ENCODE results near the gene TIMD4. TPM values are rescaled to one million over a fixed set of nuclear protein-coding genes. Genes with fewer than 3 reads are reported as not detected.

TIMD4 gene
- total and polyA plus RNA-seq, 2 of the 4 experiments (the other 2 are of a cell fraction) = not detected

DNA sequence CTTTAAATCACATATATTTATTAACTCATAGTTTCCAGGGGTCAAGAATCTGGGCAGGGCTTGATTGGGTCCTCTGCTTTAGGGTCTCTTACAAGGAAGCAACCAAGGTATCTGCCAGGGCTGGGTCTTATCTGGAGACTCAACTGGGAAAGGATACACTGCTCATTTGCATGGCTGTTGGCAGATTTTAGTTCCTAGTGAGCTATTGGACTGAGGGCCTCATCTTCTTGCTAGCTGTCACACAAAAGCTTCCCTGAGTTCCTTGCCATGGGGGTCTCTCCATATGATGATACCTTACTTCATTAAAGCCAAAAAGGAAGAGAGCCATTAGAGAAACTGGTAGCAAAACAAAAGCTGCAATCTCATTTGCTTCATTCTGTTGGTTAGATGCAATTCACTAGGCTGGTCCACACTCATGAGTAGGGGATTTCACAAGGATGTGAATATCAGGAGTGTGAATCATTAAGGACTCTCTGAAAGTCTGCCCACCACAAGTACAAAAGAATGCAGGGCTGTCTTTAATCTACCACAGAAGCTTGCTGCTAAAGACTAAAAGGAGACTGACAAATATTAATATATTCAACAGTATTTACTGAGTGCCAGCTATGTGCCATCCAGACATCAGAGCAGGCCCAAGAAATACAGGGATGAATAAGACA lies 42.0 kb upstream of the TIMD4 start:
- Histone ChIP-seq H2AK5ac (ENCODE audit: low read depth, low read length) (no peak overlapping the region), H4K5ac (ENCODE audit: low read depth, low read length) (no peak overlapping the region), H4K8ac (ENCODE audit: low read depth in 2 of 2, low read length in 2 of 2) (no peak overlapping the region), H2AFZ (replicated peaks; ENCODE audit: low read length, poor library complexity) (no peak overlapping the region), H2BK15ac (ENCODE audit: low read depth, low read length) (no peak overlapping the region), H3K14ac (replicated peaks; ENCODE audit: low read depth, low read length) (no peak overlapping the region), H3K9ac (ENCODE audit: low read depth, low read length) (no peak overlapping the region), H3K79me1 (ENCODE audit: low read depth in 1 of 2, low read length in 2 of 2) (no peaks in the 10 kb centered on the region), H3K18ac (ENCODE audit: low read depth, low read length) (no peak overlapping the region), H3K9me3 (ENCODE audit: control insufficient read depth, insufficient read depth, low read length) (peaks cover 8% of the 10 kb centered on the region; the same call in 1 of the 2 replicates), H3K27me3 (ENCODE audit: control insufficient read depth, insufficient read depth, low read length) (no peaks in the 10 kb centered on the region), H4K91ac (ENCODE audit: insufficient read depth, low read depth, low read length) (no peak overlapping the region), H3K27ac (ENCODE audit: insufficient read depth, low read length) (no peak overlapping the region), H4K20me1 (ENCODE audit: insufficient read depth, low read length) (no peaks in the 10 kb centered on the region), H2BK20ac (ENCODE audit: low read depth, low read length) (no peak overlapping the region), H2BK5ac (ENCODE audit: low read depth, low read length, poor library complexity, severe bottlenecking) (no peak overlapping the region), H3K36me3 (ENCODE audit: control insufficient read depth, insufficient read depth, low read length) (no peaks in the 10 kb centered on the region), H3K56ac (ENCODE audit: extremely low read depth, insufficient read depth, low read length) (no peak overlapping the region), H3K4ac (ENCODE audit: low read depth, low read length) (no peak overlapping the region), H3K9me1 (ENCODE audit: insufficient read depth, low read length) (no peaks in the 10 kb centered on the region), H3K23ac (ENCODE audit: low read depth, low read length) (no peak overlapping the region), H2AK9ac (replicated peaks; ENCODE audit: low read depth, low read length, poor library complexity) (no peak overlapping the region), H3K4me3 (ENCODE audit: insufficient read depth, low read depth, low read length) (no peak overlapping the region), H3K4me2 (ENCODE audit: low read depth, low read length) (no peak overlapping the region), H3K4me1 (ENCODE audit: control insufficient read depth, insufficient read depth, low read length) (no peaks in the 10 kb centered on the region), H2BK120ac (ENCODE audit: low read depth, low read length) (no peak overlapping the region)
- no peak for DNase-seq
- no peak for ATAC-seq (ENCODE audit: low read depth)
- intact Hi-C loops (cut with micrococcal nuclease) (no loop called here), dilution Hi-C loops (cut with HindIII; ENCODE audit: low sequenced_read_pairs, unreplicated experiment) (no loop called here), in situ Hi-C loops (cut with MboI; ENCODE audit: low sequenced_read_pairs) (no loop called here)
- TF ChIP-seq RCOR1 (IDR thresholded peaks at IDR 0.05; ENCODE audit: insufficient replicate concordance, low read length) (no peak), CHD1 (IDR thresholded peaks at IDR 0.05; ENCODE audit: low read depth, low read length) (no peak), BHLHE40 (IDR thresholded peaks at IDR 0.05; ENCODE audit: low read depth, low read length) (no peak)
- CTCF ChIA-PET = no interaction called here
- POLR2A ChIA-PET (ENCODE audit: unreplicated experiment) = no interaction called here
- BruUV-seq (replicated peaks) = no TSS peak
